Measurements from ENCODE around the gene SCN9A. TPM values are rescaled to one million over a fixed set of nuclear protein-coding genes. Genes with fewer than 3 reads are reported as not detected.

Gene SCN9A
- total and polyA plus RNA-seq, 10 of the 15 experiments (the other 5 are each of a cell fraction or from before 2014, with no cell fraction given), result 0.04 to 0.08 (median 0.08) TPM; not detected in 7

GRCh38 chr2:166257859-166258258 is 117.9 kb downstream of the SCN9A start:
- no peak overlapping the region for H3K9ac ChIP-seq (ENCODE audit: control insufficient read depth, insufficient read depth, low read length)
- H3K36me3 ChIP-seq (ENCODE audit: control insufficient read depth in 2 of 2, insufficient read depth in 2 of 2, low read length in 1 of 2), result no peaks in the 10 kb centered on the region
- no peak overlapping the region for H3K4me2 ChIP-seq (ENCODE audit: control insufficient read depth, insufficient read depth)
- no peaks in the 10 kb centered on the region for H3K4me1 ChIP-seq (ENCODE audit: control insufficient read depth, insufficient read depth, low read length)
- H2AFZ ChIP-seq (ENCODE audit: control insufficient read depth, low read depth, low read length), result no peak overlapping the region
- intact Hi-C loops (cut with micrococcal nuclease; ENCODE audit: unreplicated experiment) (no loop called here), in situ Hi-C loops (cut with MboI) (no loop called here)
- ChIA-PET RAD21 (ENCODE audit: unreplicated experiment) (no interaction called here), POLR2A (no interaction called here), CTCF (no interaction called here), SMC1A (ENCODE audit: uncharacterized antibody, unreplicated experiment) (interaction anchor here (1.8 kb wide), 1 partner anchor 10 kb away, joined by 7 read pairs; no protein-coding TSS in a partner anchor)
- H3K27ac ChIP-seq (ENCODE audit: control insufficient read depth, insufficient read depth), result no peak overlapping the region
- ATAC-seq (no peak), DNase-seq (ENCODE audit: low read depth, low spot score) (no peak), FAIRE-seq (no peak)
- no peaks in the 10 kb centered on the region for H3K27me3 ChIP-seq (replicated peaks in 1 of 2; ENCODE audit: control insufficient read depth in 2 of 2, insufficient read depth in 2 of 2, low read length in 1 of 2)
- TF ChIP-seq BMI1 (IDR thresholded peaks at IDR 0.05; ENCODE audit: borderline replicate concordance) (no peak), ZNF622 (IDR thresholded peaks at IDR 0.05) (no peak), HDAC6 (IDR thresholded peaks at IDR 0.05; ENCODE audit: unreplicated experiment) (no peak), EP300 (IDR thresholded peaks at IDR 0.05; ENCODE audit: borderline replicate concordance in 1 of 2, control insufficient read depth in 1 of 2, low read depth in 2 of 2, low read length in 2 of 2) (no peak), CHD1 (IDR thresholded peaks at IDR 0.05; ENCODE audit: low read depth, low read length) (no peak), ZNF592 (IDR thresholded peaks at IDR 0.05) (no peak), SIN3A (IDR thresholded peaks at IDR 0.05; ENCODE audit: low read depth, low read length) (no peak), CBX3 (IDR thresholded peaks at IDR 0.05; ENCODE audit: borderline replicate concordance, low read depth) (no peak), SUPT20H (IDR thresholded peaks at IDR 0.05; ENCODE audit: borderline replicate concordance, control insufficient read depth, low read depth, low read length) (no peak), RAD51 (IDR thresholded peaks at IDR 0.05) (no peak), EZH2 (IDR thresholded peaks at IDR 0.05; ENCODE audit: borderline replicate concordance, control insufficient read depth, low read depth, low read length) (no peak), EGR1 (IDR thresholded peaks at IDR 0.05; ENCODE audit: borderline replicate concordance in 1 of 2, low read depth in 2 of 2, low read length in 2 of 2) (no peak), PKNOX1 (IDR thresholded peaks at IDR 0.05) (no peak), SP1 (IDR thresholded peaks at IDR 0.05; ENCODE audit: low read depth, low read length) (no peak), HCFC1 (IDR thresholded peaks at IDR 0.05; ENCODE audit: low read length) (no peak), ETV6 (conservative IDR thresholded peaks at IDR 0.05 in 1 of 2, IDR thresholded peaks at IDR 0.05 in 1 of 2; ENCODE audit: borderline replicate concordance in 1 of 2, low read depth in 1 of 2) (no peak)
- TF ChIP-seq, protein P1, sequence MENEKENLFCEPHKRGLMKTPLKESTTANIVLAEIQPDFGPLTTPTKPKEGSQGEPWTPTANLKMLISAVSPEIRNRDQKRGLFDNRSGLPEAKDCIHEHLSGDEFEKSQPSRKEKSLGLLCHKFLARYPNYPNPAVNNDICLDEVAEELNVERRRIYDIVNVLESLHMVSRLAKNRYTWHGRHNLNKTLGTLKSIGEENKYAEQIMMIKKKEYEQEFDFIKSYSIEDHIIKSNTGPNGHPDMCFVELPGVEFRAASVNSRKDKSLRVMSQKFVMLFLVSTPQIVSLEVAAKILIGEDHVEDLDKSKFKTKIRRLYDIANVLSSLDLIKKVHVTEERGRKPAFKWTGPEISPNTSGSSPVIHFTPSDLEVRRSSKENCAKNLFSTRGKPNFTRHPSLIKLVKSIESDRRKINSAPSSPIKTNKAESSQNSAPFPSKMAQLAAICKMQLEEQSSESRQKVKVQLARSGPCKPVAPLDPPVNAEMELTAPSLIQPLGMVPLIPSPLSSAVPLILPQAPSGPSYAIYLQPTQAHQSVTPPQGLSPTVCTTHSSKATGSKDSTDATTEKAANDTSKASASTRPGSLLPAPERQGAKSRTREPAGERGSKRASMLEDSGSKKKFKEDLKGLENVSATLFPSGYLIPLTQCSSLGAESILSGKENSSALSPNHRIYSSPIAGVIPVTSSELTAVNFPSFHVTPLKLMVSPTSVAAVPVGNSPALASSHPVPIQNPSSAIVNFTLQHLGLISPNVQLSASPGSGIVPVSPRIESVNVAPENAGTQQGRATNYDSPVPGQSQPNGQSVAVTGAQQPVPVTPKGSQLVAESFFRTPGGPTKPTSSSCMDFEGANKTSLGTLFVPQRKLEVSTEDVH (IDR thresholded peaks at IDR 0.05; ENCODE audit: low read depth, partially characterized antibody), result no peak
- no peaks in the 10 kb centered on the region for H3K79me2 ChIP-seq (ENCODE audit: control insufficient read depth, insufficient read depth, low read length)
- H4K20me1 ChIP-seq (ENCODE audit: control insufficient read depth, insufficient read depth), result no peaks in the 10 kb centered on the region
- H3K4me3 ChIP-seq, result no peak overlapping the region
- H3K9me3 ChIP-seq (replicated peaks; ENCODE audit: control insufficient read depth, insufficient read depth, low read length), result no peaks in the 10 kb centered on the region
- no TSS peak for BruUV-seq (replicated peaks)

Data from GM12878 (cell line).